BLaER1 treated with 17β-estradiol and CSF1 and Interleukin-3, amounts not matched to agents 10 nM and 100 nM (cell line): ENCODE data around the gene TUFM.
"Not testable (repeated sequence)": the region's sequence is repeated elsewhere in the genome, so short reads cannot be mapped to it uniquely, and the experiment has no call there.

Experiments used
- H3K27ac ChIP-seq, 11 experiments: shearing (Covaris generic); formaldehyde crosslinking; 2 replicates each; pipeline ENCODE4 v1.8.1; 2022
- H3K27me3 ChIP-seq, 11 experiments: shearing (Covaris generic); formaldehyde crosslinking; 2 replicates each; pipeline ENCODE4 v1.8.1; 2022
- H3K36me3 ChIP-seq, 11 experiments: shearing (Covaris generic); formaldehyde crosslinking; 2 replicates each; pipeline ENCODE4 v1.8.1; 2022
- H3K4me1 ChIP-seq, 10 experiments: shearing (Covaris generic); formaldehyde crosslinking; 2 replicates each; pipeline ENCODE4 v1.8.1; 2022
- H3K4me2 ChIP-seq, 11 experiments: shearing (Covaris generic); formaldehyde crosslinking; 2 replicates each; pipeline ENCODE4 v1.8.1; 2022
- H3K4me3 ChIP-seq, 10 experiments: shearing (Covaris generic); formaldehyde crosslinking; 2 replicates each; pipeline ENCODE4 v1.8.1; 2022
- H3K9ac ChIP-seq, 11 experiments: shearing (Covaris generic); formaldehyde crosslinking; 2 replicates each; pipeline ENCODE4 v1.8.1; 2022
- H3K9me3 ChIP-seq, 11 experiments: shearing (Covaris generic); formaldehyde crosslinking; replicated peaks in 1 of 11; 2 replicates each; pipeline ENCODE4 v1.8.1; 2022
- H4K20me1 ChIP-seq, 11 experiments: shearing (Covaris generic); formaldehyde crosslinking; 2 replicates each; pipeline ENCODE4 v1.8.1; 2022
- Cebpa-rat ChIP-seq, 11 experiments: shearing (Covaris generic); IDR thresholded peaks; 2 replicates each; pipeline ENCODE4 v1.8.1; 2022

TUFM gene

DNA sequence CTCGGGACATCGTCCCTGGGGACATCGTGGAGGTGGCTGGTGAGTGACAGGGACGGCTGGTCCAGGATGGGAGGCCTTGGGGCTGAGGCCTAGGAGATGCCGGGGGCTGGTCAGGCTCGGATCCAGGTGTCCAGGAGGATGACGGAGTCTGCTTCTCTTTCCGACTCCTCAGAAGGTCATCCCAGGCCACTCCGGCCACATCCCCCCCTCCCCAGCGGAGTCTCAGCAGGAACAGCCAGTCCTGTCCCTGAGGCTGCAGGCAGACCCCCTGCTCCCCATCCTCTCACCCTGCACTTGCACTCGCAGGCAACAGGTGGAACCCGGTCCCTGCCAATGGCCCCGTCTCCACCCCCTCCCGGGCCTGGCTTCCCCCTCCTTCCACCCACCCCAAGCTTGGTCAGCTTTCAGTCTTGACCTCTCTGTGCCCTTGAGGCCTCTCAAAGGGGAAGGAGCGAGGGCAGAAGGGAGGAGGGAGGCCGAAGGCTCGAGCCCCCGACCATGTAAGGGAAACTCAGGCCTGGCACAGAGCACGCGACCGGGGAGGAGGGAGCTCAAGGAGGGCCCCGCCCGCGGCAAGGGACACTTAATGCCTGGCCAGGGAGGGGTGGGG is 36.5 kb upstream of the TUFM start:
- H3K9me3 ChIP-seq = no peaks in the 10 kb centered on the region
- peak overlapping the region in 7 of 11 experiments; percentile 5 to 38 (median 10); a peak in 4 of 22 replicates for H3K9ac ChIP-seq
- H3K36me3 ChIP-seq = no peaks in the 10 kb centered on the region; a peak in 1 of 22 replicates
- TF ChIP-seq Cebpa-rat (IDR thresholded peaks at IDR 0.05) = no peak
- no peak overlapping the region for H3K4me3 ChIP-seq
- H3K4me1 ChIP-seq = peaks cover 13 to 60% (median 48%) of the 10 kb centered on the region in 10 experiments
- no peak overlapping the region for H3K27ac ChIP-seq
- H3K27me3 ChIP-seq = no peaks in the 10 kb centered on the region
- no peaks in the 10 kb centered on the region for H4K20me1 ChIP-seq
- peak overlapping the region in 2 of 11 experiments; percentile 7 to 24; a peak in 1 of 22 replicates for H3K4me2 ChIP-seq

DNA sequence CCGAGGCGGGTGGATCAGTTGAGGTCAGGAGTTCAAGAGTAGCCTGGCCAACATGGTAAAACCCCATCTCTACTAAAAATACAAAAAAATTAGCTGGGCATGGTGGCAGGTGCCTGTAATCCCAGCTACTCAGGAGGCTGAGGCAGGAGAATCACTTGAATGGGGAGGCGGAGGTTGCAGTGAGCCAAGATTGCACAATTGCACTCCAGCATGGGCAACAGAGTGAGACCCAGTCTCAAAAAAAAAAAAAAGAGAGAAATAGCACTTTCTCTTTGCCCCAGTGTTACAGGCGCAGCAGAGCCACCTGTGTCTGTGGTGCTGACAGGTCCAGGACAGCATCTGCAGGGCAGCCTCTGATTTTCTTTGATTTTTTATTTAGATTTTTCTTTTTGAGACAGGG is 35.4 kb upstream of the TUFM start:
- TF ChIP-seq Cebpa-rat (IDR thresholded peaks at IDR 0.05) = peak in 5 of 11 experiments; percentile 56 to 83 (median 69); a peak in 8 of 22 replicates
- Histone ChIP-seq H3K4me2 (peak overlapping the region in 8 of 11 experiments; percentile 4 to 100 (median 95); a peak in 9 of 22 replicates), H3K9ac (peak overlapping the region in 1 of 11 experiments; percentile 32; a peak in 1 of 22 replicates), H3K4me1 (peaks cover 21 to 71% (median 58%) of the 10 kb centered on the region in 10 experiments)
- H3K9me3 ChIP-seq, H3K4me3 ChIP-seq, H3K27me3 ChIP-seq, H3K27ac ChIP-seq, H3K36me3 ChIP-seq, H4K20me1 ChIP-seq: not testable (repeated sequence)

DNA sequence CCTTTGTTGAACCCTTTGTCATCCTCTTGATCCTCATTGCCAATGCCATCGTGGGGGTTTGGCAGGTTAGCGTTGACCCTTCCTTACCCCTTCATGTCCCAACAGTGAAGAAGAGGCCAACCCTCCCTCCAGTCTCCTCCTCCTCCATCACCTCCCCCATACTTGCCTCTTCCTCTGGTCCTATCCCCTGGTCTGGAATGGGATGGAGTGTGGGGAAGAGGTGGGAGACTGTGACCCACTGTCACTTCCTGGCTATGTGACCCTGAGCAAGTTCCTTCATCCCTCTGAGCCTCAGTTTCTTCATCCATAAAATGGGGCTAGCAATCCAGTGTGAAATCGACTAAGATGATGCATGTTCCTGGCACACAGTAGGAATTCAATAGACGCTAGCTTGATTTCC is 34.8 kb upstream of the TUFM start:
- peak overlapping the region in 9 of 11 experiments; percentile 82 to 100 (median 98); a peak in 18 of 22 replicates for H3K4me2 ChIP-seq
- H3K9ac ChIP-seq = peak overlapping the region in 2 of 11 experiments; percentile 85 to 86; a peak in 2 of 22 replicates

DNA sequence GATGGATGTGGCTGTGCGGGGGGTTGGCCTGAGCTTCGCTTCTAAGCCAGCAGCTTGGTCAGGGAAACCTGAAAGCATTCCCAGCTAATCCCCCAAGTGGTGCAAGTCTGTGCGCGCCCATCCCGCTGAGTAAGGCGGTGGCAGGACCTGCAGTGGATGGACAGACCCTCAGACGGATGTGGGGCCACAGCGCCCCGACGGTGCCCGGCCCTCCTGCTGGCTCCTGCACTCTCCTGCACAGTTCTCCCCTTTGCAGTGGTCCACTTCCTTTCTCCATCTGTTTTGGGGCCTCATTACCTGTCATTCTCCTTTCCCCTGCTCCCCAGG is 34.4 kb upstream of the TUFM start:
- Histone ChIP-seq H3K4me2 (peak overlapping the region; percentile 82 to 100 (median 98)), H3K4me1 (peaks cover 28 to 74% (median 61%) of the 10 kb centered on the region in 10 experiments), H4K20me1 (peaks cover 0 to 19% (median 17%) of the 10 kb centered on the region in 11 experiments; a peak in 13 of 22 replicates), H3K9me3 (no peaks in the 10 kb centered on the region), H3K27me3 (no peaks in the 10 kb centered on the region), H3K4me3 (peak overlapping the region; percentile 66 to 80 (median 75); a peak in 17 of 20 replicates), H3K36me3 (peaks cover 0 to 10% (median 0%) of the 10 kb centered on the region in 11 experiments; a peak in 5 of 22 replicates), H3K27ac (peak overlapping the region in 8 of 11 experiments; percentile 54 to 81 (median 73); a peak in 11 of 22 replicates), H3K9ac (peak overlapping the region in 10 of 11 experiments; percentile 26 to 86 (median 82); a peak in 18 of 22 replicates)
- no peak for TF ChIP-seq Cebpa-rat (IDR thresholded peaks at IDR 0.05)

More for the DNA sequence above, 34.8 kb upstream of the TUFM start:
- H3K36me3 ChIP-seq = peaks cover 0 to 6% (median 0%) of the 10 kb centered on the region in 11 experiments; a peak in 4 of 22 replicates
- H4K20me1 ChIP-seq = peaks cover 0 to 15% (median 13%) of the 10 kb centered on the region in 11 experiments; a peak in 13 of 22 replicates
- no peak for TF ChIP-seq Cebpa-rat (IDR thresholded peaks at IDR 0.05)
- peak overlapping the region in 1 of 11 experiments; percentile 54; a peak in 1 of 22 replicates for H3K27ac ChIP-seq
- no peaks in the 10 kb centered on the region for H3K27me3 ChIP-seq
- H3K4me1 ChIP-seq = peaks cover 27 to 72% (median 60%) of the 10 kb centered on the region in 10 experiments
- no peak overlapping the region for H3K4me3 ChIP-seq
- H3K9me3 ChIP-seq = no peaks in the 10 kb centered on the region

DNA sequence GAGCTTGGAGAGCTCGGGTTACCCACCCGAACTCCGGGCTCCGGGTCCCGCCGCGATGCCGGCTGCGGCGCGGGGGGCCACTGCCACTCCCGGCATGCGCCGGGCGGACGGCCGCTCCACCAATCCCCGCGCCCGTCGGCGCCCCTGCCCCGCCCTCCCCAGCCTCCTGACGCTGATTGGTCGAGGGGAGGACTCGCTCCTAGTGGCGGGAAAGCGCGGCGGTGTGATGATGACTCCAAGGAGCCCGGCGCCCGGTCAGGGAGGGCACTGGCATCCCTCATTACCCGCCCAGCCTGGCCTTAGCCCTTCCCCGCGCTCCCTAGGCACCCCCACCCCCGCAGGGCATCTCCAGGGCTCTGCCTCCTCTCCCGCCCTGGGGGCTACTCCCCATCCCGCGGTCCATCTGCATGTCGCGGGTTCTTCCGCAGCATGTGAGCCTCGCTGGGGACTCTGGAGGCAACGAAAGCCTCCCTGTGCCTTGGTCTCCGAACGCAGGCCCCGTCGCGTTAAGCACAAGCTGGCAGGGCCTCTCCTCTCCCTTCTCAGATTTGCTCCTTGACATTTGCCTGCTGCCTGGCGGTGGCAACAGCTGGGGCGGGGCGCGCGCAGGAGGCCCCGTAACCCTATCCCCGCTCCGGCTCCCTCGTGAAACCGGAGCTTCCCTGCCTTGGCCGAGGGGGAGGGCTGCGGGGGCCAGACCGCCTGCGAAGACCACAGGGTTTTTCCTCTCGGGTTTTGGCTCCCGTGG is 33.9 kb upstream of the TUFM start:
- peak overlapping the region; percentile 72 to 86 (median 82) for H3K9ac ChIP-seq
- H4K20me1 ChIP-seq = peaks cover 0 to 24% (median 21%) of the 10 kb centered on the region in 11 experiments; a peak in 13 of 22 replicates
- H3K36me3 ChIP-seq = peaks cover 0 to 16% (median 5%) of the 10 kb centered on the region in 11 experiments; a peak in 10 of 22 replicates
- peak overlapping the region; percentile 66 to 80 (median 75) for H3K4me3 ChIP-seq
- H3K27ac ChIP-seq = peak overlapping the region in 9 of 11 experiments; percentile 44 to 81 (median 75); a peak in 18 of 22 replicates
- no peak for TF ChIP-seq Cebpa-rat (IDR thresholded peaks at IDR 0.05)
- H3K4me1 ChIP-seq = peaks cover 28 to 80% (median 66%) of the 10 kb centered on the region in 10 experiments
- H3K27me3 ChIP-seq = no peaks in the 10 kb centered on the region
- H3K4me2 ChIP-seq = peak overlapping the region; percentile 82 to 100 (median 98)
- no peaks in the 10 kb centered on the region for H3K9me3 ChIP-seq

DNA sequence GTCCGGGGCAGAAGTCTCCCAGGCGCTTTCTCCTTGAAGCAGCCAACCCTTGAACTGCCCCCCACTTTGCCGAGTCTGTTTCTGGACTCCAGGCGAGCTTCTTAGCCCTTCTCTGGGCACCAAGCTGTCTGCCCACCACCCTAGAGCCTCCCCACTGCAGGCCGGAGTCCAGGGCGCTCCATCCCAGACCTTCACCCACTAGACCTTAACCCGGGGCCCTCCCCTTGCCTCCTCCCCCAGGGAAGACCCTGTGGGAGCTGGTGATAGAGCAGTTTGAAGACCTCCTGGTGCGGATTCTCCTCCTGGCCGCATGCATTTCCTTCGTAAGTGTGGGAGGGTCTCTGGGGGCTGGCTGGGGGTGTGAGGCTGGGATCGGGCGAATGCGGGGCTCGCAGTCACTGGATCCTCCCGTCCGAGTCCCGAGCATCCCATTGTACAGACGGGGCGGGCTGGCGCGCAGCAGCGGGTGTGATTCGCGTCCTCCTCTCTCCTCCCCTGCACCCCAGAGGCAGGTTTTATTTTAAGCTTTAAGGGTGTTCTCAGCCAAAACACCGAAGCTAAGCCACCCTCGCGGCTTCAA is 33.2 kb upstream of the TUFM start:
- H3K9ac ChIP-seq = peak overlapping the region; percentile 72 to 86 (median 82)
- peaks cover 0 to 30% (median 24%) of the 10 kb centered on the region in 11 experiments; a peak in 16 of 22 replicates for H4K20me1 ChIP-seq
- peak overlapping the region; percentile 82 to 100 (median 98) for H3K4me2 ChIP-seq
- no peak for TF ChIP-seq Cebpa-rat (IDR thresholded peaks at IDR 0.05)
- peaks cover 28 to 86% (median 71%) of the 10 kb centered on the region in 10 experiments for H3K4me1 ChIP-seq
- H3K9me3 ChIP-seq = no peaks in the 10 kb centered on the region
- H3K36me3 ChIP-seq = peaks cover 5 to 22% (median 9%) of the 10 kb centered on the region in 11 experiments
- peak overlapping the region; percentile 66 to 80 (median 75) for H3K4me3 ChIP-seq
- no peaks in the 10 kb centered on the region for H3K27me3 ChIP-seq
- peak overlapping the region in 9 of 11 experiments; percentile 44 to 81 (median 75); a peak in 18 of 22 replicates for H3K27ac ChIP-seq

DNA sequence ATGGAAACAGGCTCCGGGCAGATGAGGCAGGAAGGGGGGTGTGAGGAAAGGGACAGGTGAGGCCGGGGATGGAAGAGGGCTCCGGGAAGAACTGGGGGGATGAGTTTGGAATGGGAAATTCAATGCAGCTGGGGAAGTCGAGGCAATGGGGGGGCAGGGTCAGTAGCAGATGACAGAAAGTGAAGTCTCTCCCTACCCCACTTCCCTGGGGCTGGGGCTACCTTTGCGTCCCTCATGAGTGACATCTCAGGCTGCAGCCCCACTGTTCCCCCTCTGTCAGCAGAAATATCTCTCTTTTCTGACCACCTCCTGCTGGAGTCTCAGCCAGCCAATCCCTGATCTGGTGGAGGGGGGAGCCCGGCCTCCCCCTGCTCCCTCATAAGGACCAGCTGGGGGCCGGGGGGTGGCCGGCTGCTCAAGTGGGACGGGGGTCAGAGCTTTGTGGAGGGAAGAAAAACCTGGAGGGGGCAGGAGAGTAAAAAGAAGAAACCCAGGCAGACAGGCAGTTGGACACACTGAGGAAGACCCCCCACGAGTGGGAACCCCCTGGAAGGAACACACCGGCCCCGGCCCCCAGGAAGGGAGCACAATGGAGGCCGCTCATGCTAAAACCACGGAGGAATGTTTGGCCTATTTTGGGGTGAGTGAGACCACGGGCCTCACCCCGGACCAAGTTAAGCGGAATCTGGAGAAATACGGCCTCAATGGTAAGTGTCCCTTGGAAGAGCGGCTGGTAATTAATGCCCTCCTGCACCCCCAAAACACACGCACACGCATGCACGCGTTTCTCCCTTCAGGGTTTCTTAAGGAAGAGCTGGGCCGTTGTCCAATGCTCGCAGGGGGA is 32.2 kb upstream of the TUFM start, which contains the start of gene ATP2A1:
Gene ATP2A1, plus strand, starts transcription at position 406 of the 844 bp plus-strand sequence. Its CDS starts 184 bp downstream, at position 590.
- Histone ChIP-seq H3K27ac (peak within 1 kb of the TSS in 9 of 11 experiments; percentile 44 to 81 (median 75); a peak in 18 of 22 replicates), H3K4me2 (peak within 1 kb of the TSS; percentile 82 to 100 (median 98)), H3K4me1 (peaks cover 28 to 89% (median 73%) of the 10 kb centered on the region in 10 experiments)

More for the DNA sequence above, 32.2 kb upstream of the TUFM start, which contains the start of gene ATP2A1:
- Histone ChIP-seq H3K9ac (peak within 1 kb of the TSS; percentile 72 to 86 (median 82)), H3K9me3 (no peaks in the 10 kb centered on the region), H3K4me3 (peak within 1 kb of the TSS; percentile 66 to 80 (median 75)), H3K36me3 (peaks cover 15 to 33% (median 20%) of the 10 kb centered on the region in 11 experiments), H3K27me3 (no peaks in the 10 kb centered on the region), H4K20me1 (peaks cover 0 to 41% (median 31%) of the 10 kb centered on the region in 11 experiments; a peak in 17 of 22 replicates)
- TF ChIP-seq Cebpa-rat (IDR thresholded peaks at IDR 0.05) = no peak
